H9 (cell line): ENCODE results near the gene MYL3. TPM values are rescaled to one million over a fixed set of nuclear protein-coding genes. Genes with fewer than 3 reads are reported as not detected.

Source experiments
- DNase-seq: peaks from one replicate; pipeline ENCODE4 v3.0.0-alpha.2; 2017
- H2AFZ ChIP-seq: one replicate; pipeline ENCODE4 v1.6.1; 2013; ENCODE audit warnings: mild to moderate bottlenecking, low read length, control low read depth, moderate library complexity
- H2AK5ac ChIP-seq: 2 replicates; pipeline ENCODE4 v1.6.1; 2013; ENCODE audit warnings: low read length, control low read depth, mixed read lengths; ENCODE audit not compliant: insufficient read length
- H2BK120ac ChIP-seq: one replicate; pipeline ENCODE4 v1.6.1; 2013; ENCODE audit warnings: low read depth, mild to moderate bottlenecking, low read length, control low read depth, inconsistent platforms; ENCODE audit not compliant: poor library complexity, severe bottlenecking
- H2BK12ac ChIP-seq: 2 replicates; pipeline ENCODE4 v1.6.1; 2013; ENCODE audit warnings: low read length, control low read depth, mixed read lengths, low read depth; ENCODE audit not compliant: insufficient read length
- H2BK15ac ChIP-seq: 2 replicates; pipeline ENCODE4 v1.6.1; 2013; ENCODE audit warnings: low read depth, low read length, control low read depth
- H2BK20ac ChIP-seq: one replicate; pipeline ENCODE4 v1.6.1; 2013; ENCODE audit warnings: low read depth, mild to moderate bottlenecking, low read length, control low read depth, inconsistent platforms; ENCODE audit not compliant: poor library complexity, severe bottlenecking
- H2BK5ac ChIP-seq: 2 replicates; pipeline ENCODE4 v1.6.1; 2013; ENCODE audit warnings: low read length, control low read depth, mixed read lengths; ENCODE audit not compliant: insufficient read length
- H3K14ac ChIP-seq: 2 replicates; pipeline ENCODE4 v1.6.1; 2013; ENCODE audit warnings: low read length, control low read depth; ENCODE audit not compliant: insufficient read depth
- H3K18ac ChIP-seq: 2 replicates; pipeline ENCODE4 v1.6.1; 2013; ENCODE audit warnings: low read depth, mild to moderate bottlenecking, mixed read lengths, low read length, control low read depth; ENCODE audit not compliant: insufficient read length
- H3K23ac ChIP-seq: 2 replicates; pipeline ENCODE4 v1.6.1; 2013; ENCODE audit warnings: low read length, control low read depth, mixed read lengths, low read depth; ENCODE audit not compliant: insufficient read length
- H3K23me2 ChIP-seq: 2 replicates; pipeline ENCODE4 v1.6.1; 2013; ENCODE audit warnings: low read depth, mild to moderate bottlenecking, mixed read lengths, low read length, control low read depth; ENCODE audit not compliant: insufficient read length, poor library complexity, severe bottlenecking
- H3K27ac ChIP-seq: 2 replicates; pipeline ENCODE4 v1.5.1; 2013; ENCODE audit warnings: low read length, control low read depth, mixed read lengths, low read depth; ENCODE audit not compliant: insufficient read length
- H3K27me3 ChIP-seq: 2 replicates; pipeline ENCODE4 v1.6.1; 2013; ENCODE audit warnings: low read length, control low read depth, inconsistent platforms; ENCODE audit not compliant: insufficient read depth
- H3K4ac ChIP-seq: 2 replicates; pipeline ENCODE4 v1.6.1; 2013; ENCODE audit warnings: low read depth, mild to moderate bottlenecking, control low read depth, inconsistent platforms, low read length, moderate library complexity
- H3K4me1 ChIP-seq: 2 replicates; pipeline ENCODE4 v1.6.1; 2013; ENCODE audit warnings: low read length, control low read depth, inconsistent platforms; ENCODE audit not compliant: insufficient read depth
- H3K4me2 ChIP-seq: 2 replicates; pipeline ENCODE4 v1.6.1; 2013; ENCODE audit warnings: low read length, control low read depth, mixed read lengths; ENCODE audit not compliant: insufficient read length, insufficient read depth
- H3K56ac ChIP-seq: 2 replicates; pipeline ENCODE4 v1.6.1; 2013; ENCODE audit warnings: low read depth, mild to moderate bottlenecking, mixed read lengths, low read length, control low read depth; ENCODE audit not compliant: insufficient read length
- H3K79me1 ChIP-seq: 2 replicates; pipeline ENCODE4 v1.6.1; 2013; ENCODE audit warnings: low read depth, mild to moderate bottlenecking, moderate library complexity, low read length, control low read depth, inconsistent platforms; ENCODE audit not compliant: insufficient read depth, poor library complexity, severe bottlenecking
- H3K79me2 ChIP-seq: 2 replicates; pipeline ENCODE4 v1.6.1; 2013; ENCODE audit warnings: low read length, control low read depth, inconsistent platforms; ENCODE audit not compliant: insufficient read depth
- H3K9ac ChIP-seq: 2 replicates; pipeline ENCODE4 v1.6.1; 2013; ENCODE audit warnings: low read length, control low read depth, mixed read lengths; ENCODE audit not compliant: insufficient read length; ENCODE audit errors: extremely low read depth
- H3K9me3 ChIP-seq: one replicate; pipeline ENCODE4 v1.6.1; 2013; ENCODE audit warnings: low read depth, low read length, inconsistent platforms; ENCODE audit not compliant: control insufficient read depth
- H3T11ph ChIP-seq: one replicate; pipeline ENCODE4 v1.6.1; 2013; ENCODE audit warnings: mild to moderate bottlenecking, low read length, control low read depth, inconsistent platforms
- H4K20me1 ChIP-seq: one replicate; pipeline ENCODE4 v1.6.1; 2013; ENCODE audit not compliant: control insufficient read depth, insufficient read length, insufficient read depth
- H4K5ac ChIP-seq: 2 replicates; pipeline ENCODE4 v1.6.1; 2013; ENCODE audit warnings: low read depth, mild to moderate bottlenecking, mixed read lengths, low read length, control low read depth; ENCODE audit not compliant: insufficient read length
- H4K8ac ChIP-seq: replicated peaks from 2 replicates; pipeline ENCODE4 v1.6.1; 2013; ENCODE audit warnings: low read length, control low read depth, mixed read lengths, low read depth; ENCODE audit not compliant: insufficient read length
- H4K91ac ChIP-seq: 2 replicates; pipeline ENCODE4 v1.6.1; 2013; ENCODE audit warnings: low read depth, mild to moderate bottlenecking, moderate library complexity, mixed read lengths, low read length, control low read depth; ENCODE audit not compliant: insufficient read length
- H3K27ac Mint-ChIP-seq, 3 experiments: 2 replicates in 2 of 3; 3 replicates in 1 of 3; pipeline ENCODE4 v1.8.0; 2020 to 2021; ENCODE audit warnings: mixed read lengths in 3 of 3, mild to moderate bottlenecking in 1 of 3, moderate library complexity in 1 of 3
- H3K27me3 Mint-ChIP-seq: 2 replicates; pipeline ENCODE4 v1.8.0; 2021; ENCODE audit warnings: low read depth, mild to moderate bottlenecking, moderate library complexity, mixed read lengths
- H3K36me3 Mint-ChIP-seq, 3 experiments: 2 replicates in 2 of 3; 3 replicates in 1 of 3; pipeline ENCODE4 v1.8.0; 2020 to 2021; ENCODE audit warnings: low read depth in 3 of 3, mixed read lengths in 3 of 3; ENCODE audit not compliant: insufficient read depth in 1 of 3
- H3K4me1 Mint-ChIP-seq, 2 experiments: 2 replicates each; pipeline ENCODE4 v1.8.0; 2020; ENCODE audit warnings: mixed read lengths in 2 of 2
- H3K4me3 Mint-ChIP-seq, 2 experiments: 2 replicates in 1 of 2; 3 replicates in 1 of 2; pipeline ENCODE4 v1.8.0; 2020 to 2021; ENCODE audit warnings: mild to moderate bottlenecking in 2 of 2, mixed read lengths in 2 of 2, moderate library complexity in 1 of 2
- H3K9me3 Mint-ChIP-seq, 2 experiments: 2 replicates in 1 of 2; 3 replicates in 1 of 2; pipeline ENCODE4 v1.8.0; 2020; ENCODE audit warnings: mild to moderate bottlenecking in 2 of 2, mixed read lengths in 2 of 2, moderate library complexity in 1 of 2
- CTCF ChIP-seq: fragments of 200-600 bp; sonication (generic); conservative IDR thresholded peaks from 3 replicates; pipeline ENCODE4 v1.8.0; 2021; ENCODE audit warnings: antibody characterized with exemption, mild to moderate bottlenecking
- WGBS: extraction: QIAGEN DNeasy Blood & Tissue Kit; methylation state at CpG from one replicate; pipeline ENCODE4 v1.1.7; 2013; ENCODE audit warnings: missing lambda C conversion rate, low lambda C conversion rate, mixed read lengths; ENCODE audit not compliant: insufficient read length; ENCODE audit errors: extremely low coverage; 5-methylcytosine and 5-hydroxymethylcytosine counted together
- total RNA-seq: library from RNA; stranded (reverse); gene quantifications from 2 replicates; pipeline ENCODE4 v1.2.1, GENCODE V29; 2021

The MYL3 gene
- total RNA-seq, 1 experiment from 2014 or later, result 0.24 TPM

- H4K20me1 ChIP-seq, result no peaks in the 10 kb centered on the region
- H2AFZ ChIP-seq, result no peak overlapping the region
Measured at GRCh38 chr3:46868287-46868686, 5.0 kb upstream of the MYL3 start.

More at GRCh38 chr3:46868287-46868686, 5.0 kb upstream of the MYL3 start:
- no peak overlapping the region for H3K27ac ChIP-seq
- no peak overlapping the region for H2AK5ac ChIP-seq
- no peaks in the 10 kb centered on the region; the same call in 1 of the 2 replicates for H3K27me3 ChIP-seq
- H2BK20ac ChIP-seq, result no peak overlapping the region
- no peak overlapping the region for H3K14ac ChIP-seq
- no peak overlapping the region for H2BK5ac ChIP-seq
- H3K4me1 ChIP-seq, result no peaks in the 10 kb centered on the region
- H3K4me2 ChIP-seq, result no peak overlapping the region
- H3K4ac ChIP-seq, result no peak overlapping the region
- H3K9me3 ChIP-seq, result no peaks in the 10 kb centered on the region
- H3K9me3 Mint-ChIP-seq, result no peaks in the 10 kb centered on the region
- no peaks in the 10 kb centered on the region for H3K79me2 ChIP-seq
- peaks cover 47% of the 10 kb centered on the region for H3K27me3 Mint-ChIP-seq
- no peak overlapping the region for H3K18ac ChIP-seq
- H3K56ac ChIP-seq, result no peak overlapping the region
- no peak for TF ChIP-seq CTCF
- H3K23me2 ChIP-seq, result no peaks in the 10 kb centered on the region
- H2BK120ac ChIP-seq, result no peak overlapping the region
- H3K4me1 Mint-ChIP-seq, result peaks cover 6 to 21% of the 10 kb centered on the region in 2 experiments
- no peak overlapping the region for H3K9ac ChIP-seq
- DNase-seq, result no peak
- no peak overlapping the region for H4K8ac ChIP-seq
- no peak overlapping the region for H4K91ac ChIP-seq
- no CpG with 5 or more reads among the region's 8 CpGs for WGBS
- no peak overlapping the region for H3K4me3 Mint-ChIP-seq
- no peak overlapping the region for H2BK15ac ChIP-seq
- no peak overlapping the region for H2BK12ac ChIP-seq
- no peak overlapping the region for H4K5ac ChIP-seq
- no peak overlapping the region for H3K27ac Mint-ChIP-seq
- no peak overlapping the region for H3T11ph ChIP-seq
- no peaks in the 10 kb centered on the region for H3K36me3 Mint-ChIP-seq
- H3K23ac ChIP-seq, result no peak overlapping the region
- H3K79me1 ChIP-seq, result no peaks in the 10 kb centered on the region
